Measurements from ENCODE around the gene LYPD6. TPM values are rescaled to one million over a fixed set of nuclear protein-coding genes. Genes with fewer than 3 reads are reported as not detected.

LYPD6 gene
- total RNA-seq, 4 donors from 2014 or later: 0.57 to 1.2 (median 0.80) TPM

GRCh38 chr2:149342509-149342908, 12.1 kb downstream of the LYPD6 start:
- H3K4me3 ChIP-seq: no peak overlapping the region
- no peaks in the 10 kb centered on the region for H3K36me3 ChIP-seq
- TF ChIP-seq CTCF (IDR thresholded peaks at IDR 0.05) (no peak), POLR2A (IDR thresholded peaks at IDR 0.05) (no peak)
- no peaks in the 10 kb centered on the region for H3K9me3 ChIP-seq
- intact Hi-C loops (cut with DNase I): no loop called here
- no peak for DNase-seq
- H3K27ac ChIP-seq: no peak overlapping the region
- H3K4me1 ChIP-seq: no peaks in the 10 kb centered on the region
- no peaks in the 10 kb centered on the region for H3K27me3 ChIP-seq
- WGBS, 2 donors: 9 to 39% methylated on average over 1 of the region's 1 CpG

GRCh38 chr2:149344105-149344504, 13.7 kb downstream of the LYPD6 start:
- Histone ChIP-seq H3K27ac (no peak overlapping the region), H3K27me3 (no peaks in the 10 kb centered on the region), H3K9me3 (no peaks in the 10 kb centered on the region), H3K36me3 (no peaks in the 10 kb centered on the region), H3K4me1 (no peaks in the 10 kb centered on the region), H3K4me3 (no peak overlapping the region)
- no peak for DNase-seq
- TF ChIP-seq POLR2A (IDR thresholded peaks at IDR 0.05): no peak
- no peak for TF ChIP-seq CTCF (IDR thresholded peaks at IDR 0.05)
- WGBS, 2 donors: 86 to 87% methylated on average over 2 of the region's 2 CpGs
- intact Hi-C loops (cut with DNase I): no loop called here

- H3K36me3 ChIP-seq: no peaks in the 10 kb centered on the region
- WGBS, 2 donors: 64 to 69% methylated on average over 2 of the region's 2 CpGs
Observed at GRCh38 chr2:149346272-149346671, 15.9 kb downstream of the LYPD6 start.

GRCh38 chr2:149348291-149348690, 17.9 kb downstream of the LYPD6 start:
- H3K4me1 ChIP-seq: no peaks in the 10 kb centered on the region
- H3K9me3 ChIP-seq: no peaks in the 10 kb centered on the region
- intact Hi-C loops (cut with DNase I): no loop called here
- no peak for TF ChIP-seq CTCF (IDR thresholded peaks at IDR 0.05)
- no peak for TF ChIP-seq POLR2A (IDR thresholded peaks at IDR 0.05)
- DNase-seq: no peak
- no peak overlapping the region for H3K4me3 ChIP-seq
- H3K27ac ChIP-seq: no peak overlapping the region
- 87 to 100% methylated on average over 2 of the region's 2 CpGs for WGBS, 2 donors
- H3K36me3 ChIP-seq: no peaks in the 10 kb centered on the region
- no peaks in the 10 kb centered on the region for H3K27me3 ChIP-seq

More at GRCh38 chr2:149346272-149346671, 15.9 kb downstream of the LYPD6 start:
- Histone ChIP-seq H3K4me3 (no peak overlapping the region), H3K9me3 (no peaks in the 10 kb centered on the region), H3K27me3 (no peaks in the 10 kb centered on the region), H3K27ac (no peak overlapping the region), H3K4me1 (no peaks in the 10 kb centered on the region)
- TF ChIP-seq CTCF (IDR thresholded peaks at IDR 0.05) (no peak), POLR2A (IDR thresholded peaks at IDR 0.05) (no peak)
- intact Hi-C loops (cut with DNase I): no loop called here
- no peak for DNase-seq

- H3K9me3 ChIP-seq: no peaks in the 10 kb centered on the region
- no peaks in the 10 kb centered on the region for H3K4me1 ChIP-seq
- H3K36me3 ChIP-seq: no peaks in the 10 kb centered on the region
- no peaks in the 10 kb centered on the region for H3K27me3 ChIP-seq
- intact Hi-C loops (cut with DNase I): no loop called here
- H3K4me3 ChIP-seq: no peak overlapping the region
- no peak overlapping the region for H3K27ac ChIP-seq
- no peak for DNase-seq
- 78 to 81% methylated on average over 3 of the region's 3 CpGs for WGBS, 2 donors
- TF ChIP-seq CTCF (IDR thresholded peaks at IDR 0.05) (no peak), POLR2A (IDR thresholded peaks at IDR 0.05) (no peak)
Observed at GRCh38 chr2:149353421-149353820, 23.0 kb downstream of the LYPD6 start.
